Activated naive CD4-positive, alpha-beta T cell treated with anti-CD3 and anti-CD28 coated beads for 36 hours (primary cell): ENCODE measurements around the gene BORA. TPM values are rescaled to one million over a fixed set of nuclear protein-coding genes. Genes with fewer than 3 reads are reported as not detected.
A peak's percentile ranks its signal among the peaks of the same experiment; 100 is the strongest.
"Not testable (repeated sequence)": the region's sequence is repeated elsewhere in the genome, so short reads cannot be mapped to it uniquely, and the experiment has no call there.

ENCODE experiments used
- CTCF ChIA-PET: fragments of 350-600 bp; sonication (Branson Sonifier 250); formaldehyde crosslinking; loops from one replicate; lab custom pipeline; 2021; ENCODE audit warnings: antibody characterized with exemption; lab: Charles Lee
- DNase-seq: peaks from one replicate; pipeline ENCODE4 v3.0.0-alpha.2; 2020
- H3K27ac Mint-ChIP-seq: one replicate; pipeline ENCODE4 v1.8.0; 2021; ENCODE audit warnings: mild to moderate bottlenecking, mixed read lengths
- H3K27me3 Mint-ChIP-seq: one replicate; pipeline ENCODE4 v1.8.0; 2021; ENCODE audit warnings: low read depth, mixed read lengths
- H3K36me3 Mint-ChIP-seq: one replicate; pipeline ENCODE4 v1.8.0; 2021; ENCODE audit warnings: low read depth, mixed read lengths
- H3K4me1 Mint-ChIP-seq: one replicate; pipeline ENCODE4 v1.8.0; 2021; ENCODE audit warnings: low read depth, mixed read lengths
- H3K4me3 Mint-ChIP-seq: one replicate; pipeline ENCODE4 v1.8.0; 2021; ENCODE audit warnings: mild to moderate bottlenecking, moderate library complexity, mixed read lengths
- H3K9me3 Mint-ChIP-seq: one replicate; pipeline ENCODE4 v1.8.0; 2021; ENCODE audit warnings: mixed read lengths
- intact Hi-C: fragments of 100-400 bp; cut with micrococcal nuclease; formaldehyde crosslinking; loops from one replicate; pipeline ENCODE4 v1.15.1; 2023
- total RNA-seq, 2 experiments: library from RNA; stranded (reverse); gene quantifications; one replicate each; pipeline ENCODE4 v1.2.3, GENCODE V29; 2021

BORA gene
- total RNA-seq, 2 experiments from 2014 or later = 17.3 to 19.5 TPM

DNA sequence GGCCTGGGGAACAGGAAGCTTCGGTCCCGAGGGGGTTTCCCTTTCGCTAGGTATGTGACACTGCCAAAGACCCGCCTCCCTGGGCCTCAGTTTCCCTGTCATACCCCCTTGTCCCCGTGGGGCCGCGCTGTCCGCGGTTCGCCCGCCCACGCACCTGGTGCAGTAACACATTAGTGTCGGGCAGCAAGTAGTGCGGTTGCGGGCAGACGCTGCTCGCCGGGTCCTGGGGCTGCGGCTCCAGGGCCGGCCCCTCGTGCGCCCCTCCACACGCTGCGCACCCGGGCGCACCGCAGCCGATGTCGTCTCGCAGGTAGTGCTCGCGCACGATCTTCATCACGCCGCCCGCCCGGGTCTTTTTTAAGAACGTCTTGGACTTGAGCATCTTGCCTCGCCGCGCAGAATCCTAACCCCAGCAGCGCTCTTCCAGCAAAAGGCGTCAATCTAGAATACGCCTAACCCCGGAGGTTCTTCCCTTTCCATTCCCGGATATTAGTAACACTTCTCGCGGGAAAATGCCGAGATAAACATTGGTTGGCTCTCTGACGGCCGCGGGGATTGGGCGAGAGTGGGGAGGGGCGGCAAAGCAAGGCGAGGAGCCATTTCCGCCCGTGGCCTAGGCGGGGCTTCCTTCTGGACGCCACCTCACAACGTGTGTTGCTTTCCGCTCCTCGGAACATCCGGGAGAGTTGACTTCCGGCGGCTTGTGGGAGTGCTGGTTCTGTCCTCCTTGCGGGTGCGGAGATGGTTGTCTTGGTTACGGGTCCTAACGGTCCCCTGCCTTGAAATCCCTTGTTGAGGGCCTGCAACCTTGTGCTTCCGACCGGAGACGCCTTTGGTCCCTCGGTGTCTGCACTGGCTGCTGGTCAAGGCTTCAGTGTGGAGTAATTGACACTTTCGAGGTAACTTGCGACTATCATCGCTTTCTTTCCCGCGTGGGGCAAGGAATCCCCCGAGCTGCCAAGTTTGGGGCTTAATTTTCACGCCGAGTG lies 54.0 kb downstream of the BORA start, which contains the start of the genes DIS3 and PIBF1:
Gene DIS3, minus strand, starts transcription at position 450 of the 989 bp plus-strand sequence. Its CDS starts 68 bp downstream, at position 382.
Gene PIBF1, plus strand, starts transcription at position 683 of the 989 bp plus-strand sequence. CDS start 1,337 bp downstream, outside the sequence.
- intact Hi-C loops = loop anchor here (1.0 to 10.0 kb wide), 7 partner anchors 54 to 1503 kb away; partner anchors contain the start of genes BORA and MZT1
- Mint-ChIP-seq H3K4me1 (peaks cover 55% of the 10 kb centered on the region), H3K36me3 (peaks cover 42% of the 10 kb centered on the region), H3K4me3 (peak within 1 kb of the TSS; percentile 99), H3K27me3 (no peaks in the 10 kb centered on the region), H3K27ac (peak within 1 kb of the TSS; percentile 99), H3K9me3 (no peaks in the 10 kb centered on the region)
- DNase-seq = peak; percentile 99
- CTCF ChIA-PET = interaction anchor here (0.7 kb wide), 1 partner anchor 89 kb away, joined by 3 read pairs; no protein-coding TSS in a partner anchor

DNA sequence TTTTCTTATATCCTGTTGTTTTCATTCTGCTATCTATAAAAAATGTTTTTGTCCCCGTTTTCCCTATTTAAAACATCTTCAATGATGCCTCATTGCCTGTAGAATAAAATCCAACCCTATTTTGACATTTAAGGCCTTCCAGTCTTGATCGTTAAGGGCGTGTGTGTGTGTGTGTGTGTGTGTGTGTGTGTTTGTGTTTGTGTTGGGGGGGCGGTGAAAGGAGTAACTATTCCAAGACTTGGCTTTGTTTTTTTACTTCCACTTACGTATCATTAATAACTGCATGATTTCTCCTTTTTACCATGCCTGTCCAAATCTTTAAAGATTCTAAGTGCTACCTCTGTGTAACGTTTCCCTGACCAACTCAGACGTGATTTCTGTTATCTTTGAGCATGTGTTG lies 55.0 kb downstream of the BORA start:
- peak overlapping the region; percentile 99 for H3K4me3 Mint-ChIP-seq
- intact Hi-C loops = loop anchor here (2.0 to 10.0 kb wide), 4 partner anchors 140 to 1502 kb away; no protein-coding TSS in a partner anchor
- no peaks in the 10 kb centered on the region for H3K9me3 Mint-ChIP-seq
- CTCF ChIA-PET = no interaction called here
- H3K27me3 Mint-ChIP-seq = no peaks in the 10 kb centered on the region
- H3K27ac Mint-ChIP-seq = peak overlapping the region; percentile 99
- no peak for DNase-seq
- H3K36me3 Mint-ChIP-seq = peaks cover 38% of the 10 kb centered on the region
- peaks cover 48% of the 10 kb centered on the region for H3K4me1 Mint-ChIP-seq

DNA sequence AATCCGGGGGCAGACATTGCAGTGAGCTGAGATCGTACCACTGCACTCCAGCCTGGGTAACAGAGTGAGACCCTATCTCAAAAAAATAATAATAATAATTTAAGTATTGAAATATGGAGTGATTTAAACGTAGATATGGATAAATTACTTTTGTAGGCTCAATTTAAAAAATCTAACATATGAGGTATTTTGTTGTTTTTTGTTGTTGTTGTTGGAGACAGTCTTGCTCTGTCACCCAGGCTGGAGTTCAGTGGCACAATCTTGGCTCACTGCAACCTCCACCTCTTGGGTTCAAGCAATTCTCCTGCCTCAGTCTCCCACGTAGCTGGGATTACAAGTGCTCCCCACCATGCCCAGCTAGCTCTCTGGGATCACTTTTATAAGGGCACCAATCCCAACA lies 57.0 kb downstream of the BORA start:
- H3K4me3 Mint-ChIP-seq, H3K27ac Mint-ChIP-seq, H3K27me3 Mint-ChIP-seq, DNase-seq, CTCF ChIA-PET, H3K9me3 Mint-ChIP-seq: not testable (repeated sequence)
- H3K4me1 Mint-ChIP-seq = peaks cover 40% of the 10 kb centered on the region
- peaks cover 34% of the 10 kb centered on the region for H3K36me3 Mint-ChIP-seq
- intact Hi-C loops = loop anchor here (10.0 kb wide), 2 partner anchors 930 to 1500 kb away; no protein-coding TSS in a partner anchor

- Mint-ChIP-seq H3K36me3 (peaks cover 47% of the 10 kb centered on the region), H3K9me3 (peaks cover 2% of the 10 kb centered on the region), H3K4me3 (no peak overlapping the region), H3K27ac (no peak overlapping the region), H3K4me1 (peaks cover 33% of the 10 kb centered on the region), H3K27me3 (no peaks in the 10 kb centered on the region)
- intact Hi-C loops = loop anchor here (10.0 kb wide), 2 partner anchors 926 to 1496 kb away; no protein-coding TSS in a partner anchor
- DNase-seq = no peak
- CTCF ChIA-PET = interaction anchor here (0.6 to 1.5 kb wide), 2 partner anchors 19 to 29 kb away, joined by 4 read pairs; no protein-coding TSS in a partner anchor
These were observed 61.1 kb downstream of the BORA start for GRCh38 chr13:72788831-72789230.

GRCh38 chr13:72792640-72793039 lies 64.9 kb downstream of the BORA start:
- CTCF ChIA-PET = no interaction called here
- Mint-ChIP-seq H3K36me3 (peaks cover 51% of the 10 kb centered on the region), H3K9me3 (peaks cover 5% of the 10 kb centered on the region), H3K4me1 (peaks cover 18% of the 10 kb centered on the region), H3K4me3 (no peak overlapping the region), H3K27me3 (no peaks in the 10 kb centered on the region), H3K27ac (no peak overlapping the region)
- intact Hi-C loops = no loop called here
- DNase-seq = no peak

DNA sequence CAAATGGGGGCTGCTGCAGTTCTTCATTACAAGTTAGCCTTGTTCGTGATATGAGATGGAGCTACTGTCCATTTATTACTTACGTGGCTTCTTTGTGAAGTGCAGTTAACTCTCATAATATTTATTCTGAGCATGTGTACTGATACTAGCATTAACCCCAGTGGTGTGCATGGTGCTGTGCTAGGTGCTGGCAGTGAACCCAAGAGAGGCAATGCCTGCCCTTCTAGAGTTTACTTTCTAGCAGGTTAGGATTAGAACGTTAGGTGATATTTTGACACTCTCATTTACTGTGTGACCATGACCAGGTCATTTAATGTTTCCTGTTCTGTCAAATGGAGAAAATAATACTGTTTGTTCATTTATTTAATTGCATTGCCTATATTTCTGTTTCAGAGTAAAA lies 71.1 kb downstream of the BORA start:
- intact Hi-C loops = no loop called here
- no peak for DNase-seq
- Mint-ChIP-seq H3K9me3 (peaks cover 2% of the 10 kb centered on the region), H3K4me3 (no peak overlapping the region), H3K36me3 (peaks cover 42% of the 10 kb centered on the region), H3K4me1 (peaks cover 9% of the 10 kb centered on the region), H3K27me3 (no peaks in the 10 kb centered on the region), H3K27ac (no peak overlapping the region)
- CTCF ChIA-PET = no interaction called here

- no peak overlapping the region for H3K4me3 Mint-ChIP-seq
- intact Hi-C loops = no loop called here
- H3K36me3 Mint-ChIP-seq = peaks cover 39% of the 10 kb centered on the region
- peaks cover 4% of the 10 kb centered on the region for H3K9me3 Mint-ChIP-seq
- H3K4me1 Mint-ChIP-seq = peaks cover 8% of the 10 kb centered on the region
- DNase-seq = no peak
- no peaks in the 10 kb centered on the region for H3K27me3 Mint-ChIP-seq
- CTCF ChIA-PET = no interaction called here
- peak overlapping the region; percentile 39 for H3K27ac Mint-ChIP-seq
These were observed 76.6 kb downstream of the BORA start for GRCh38 chr13:72804301-72804700.

Other genes starting within 250 kb of the BORA start
- gene MZT1, start 294 bp upstream of the BORA start, total RNA-seq = 10 to 100 TPM; 32.4 to 32.9 TPM
- gene DIS3, start 54.0 kb downstream of the BORA start, total RNA-seq = 10 to 100 TPM; 47.7 to 48.9 TPM
- 10 to 100 TPM; 19.5 to 23.5 TPM for gene PIBF1, start 54.2 kb downstream of the BORA start, total RNA-seq